Parathyroid adenoma (tissue), 2 donors: ENCODE measurements around the gene TACC2.
A peak's percentile ranks its signal among the peaks of the same experiment; 100 is the strongest.
"Not testable (repeated sequence)": the region's sequence is repeated elsewhere in the genome, so short reads cannot be mapped to it uniquely, and the experiment has no call there.

Source experiments
- H2AFZ ChIP-seq: fragments of 300-600 bp; sonication (generic); one replicate; pipeline ENCODE4 v1.7.0; 2017; ENCODE audit warnings: antibody characterized with exemption, mild to moderate bottlenecking
- H3K27ac ChIP-seq: fragments of 300-600 bp; sonication (generic); one replicate; pipeline ENCODE4 v1.7.0; 2017
- H3K27me3 ChIP-seq: fragments of 300-600 bp; sonication (generic); one replicate; pipeline ENCODE4 v1.7.0; 2017; ENCODE audit warnings: low read length; ENCODE audit not compliant: control insufficient read depth, insufficient read depth
- H3K36me3 ChIP-seq: fragments of 300-600 bp; sonication (generic); one replicate; pipeline ENCODE4 v1.7.0; 2017; ENCODE audit warnings: low read length; ENCODE audit not compliant: control insufficient read depth, insufficient read depth
- H3K4me1 ChIP-seq: fragments of 300-600 bp; sonication (generic); one replicate; pipeline ENCODE4 v1.7.0; 2017; ENCODE audit warnings: control low read depth
- H3K4me2 ChIP-seq: fragments of 300-600 bp; sonication (generic); one replicate; pipeline ENCODE4 v1.7.0; 2017; ENCODE audit warnings: low read length
- H3K4me3 ChIP-seq: fragments of 300-600 bp; sonication (generic); one replicate; pipeline ENCODE4 v1.7.0; 2017; ENCODE audit warnings: low read depth, low read length
- H3K79me2 ChIP-seq: fragments of 300-600 bp; sonication (generic); one replicate; pipeline ENCODE4 v1.7.0; 2017; ENCODE audit warnings: control low read depth
- H3K9ac ChIP-seq: fragments of 300-600 bp; sonication (generic); one replicate; pipeline ENCODE4 v1.7.0; 2017; ENCODE audit warnings: mild to moderate bottlenecking
- H3K9me3 ChIP-seq: fragments of 300-600 bp; sonication (generic); one replicate; pipeline ENCODE4 v1.7.0; 2017; ENCODE audit warnings: low read length; ENCODE audit not compliant: control insufficient read depth
- TF ChIP-seq, protein P1 (sequence below): fragments of 300-600 bp; sonication (generic); IDR thresholded peaks from one replicate; pipeline ENCODE4 v1.7.0; 2017; ENCODE audit warnings: antibody characterized with exemption, mild to moderate bottlenecking
- donor health status: primary hyperparathyroidism.

Gene TACC2

GRCh38 chr10:122102869-122103525 is 114.0 kb downstream of the TACC2 start:
- no peak overlapping the region for H3K9ac ChIP-seq
- H3K36me3 ChIP-seq = no peaks in the 10 kb centered on the region
- no peak overlapping the region for H2AFZ ChIP-seq
- H3K79me2 ChIP-seq = no peaks in the 10 kb centered on the region
- TF ChIP-seq, protein P1, sequence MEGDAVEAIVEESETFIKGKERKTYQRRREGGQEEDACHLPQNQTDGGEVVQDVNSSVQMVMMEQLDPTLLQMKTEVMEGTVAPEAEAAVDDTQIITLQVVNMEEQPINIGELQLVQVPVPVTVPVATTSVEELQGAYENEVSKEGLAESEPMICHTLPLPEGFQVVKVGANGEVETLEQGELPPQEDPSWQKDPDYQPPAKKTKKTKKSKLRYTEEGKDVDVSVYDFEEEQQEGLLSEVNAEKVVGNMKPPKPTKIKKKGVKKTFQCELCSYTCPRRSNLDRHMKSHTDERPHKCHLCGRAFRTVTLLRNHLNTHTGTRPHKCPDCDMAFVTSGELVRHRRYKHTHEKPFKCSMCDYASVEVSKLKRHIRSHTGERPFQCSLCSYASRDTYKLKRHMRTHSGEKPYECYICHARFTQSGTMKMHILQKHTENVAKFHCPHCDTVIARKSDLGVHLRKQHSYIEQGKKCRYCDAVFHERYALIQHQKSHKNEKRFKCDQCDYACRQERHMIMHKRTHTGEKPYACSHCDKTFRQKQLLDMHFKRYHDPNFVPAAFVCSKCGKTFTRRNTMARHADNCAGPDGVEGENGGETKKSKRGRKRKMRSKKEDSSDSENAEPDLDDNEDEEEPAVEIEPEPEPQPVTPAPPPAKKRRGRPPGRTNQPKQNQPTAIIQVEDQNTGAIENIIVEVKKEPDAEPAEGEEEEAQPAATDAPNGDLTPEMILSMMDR = no peak
- no peaks in the 10 kb centered on the region for H3K9me3 ChIP-seq
- no peak overlapping the region for H3K4me2 ChIP-seq
- H3K4me1 ChIP-seq = no peaks in the 10 kb centered on the region
- H3K27me3 ChIP-seq = no peaks in the 10 kb centered on the region
- H3K4me3 ChIP-seq = no peak overlapping the region
- no peak overlapping the region for H3K27ac ChIP-seq

DNA sequence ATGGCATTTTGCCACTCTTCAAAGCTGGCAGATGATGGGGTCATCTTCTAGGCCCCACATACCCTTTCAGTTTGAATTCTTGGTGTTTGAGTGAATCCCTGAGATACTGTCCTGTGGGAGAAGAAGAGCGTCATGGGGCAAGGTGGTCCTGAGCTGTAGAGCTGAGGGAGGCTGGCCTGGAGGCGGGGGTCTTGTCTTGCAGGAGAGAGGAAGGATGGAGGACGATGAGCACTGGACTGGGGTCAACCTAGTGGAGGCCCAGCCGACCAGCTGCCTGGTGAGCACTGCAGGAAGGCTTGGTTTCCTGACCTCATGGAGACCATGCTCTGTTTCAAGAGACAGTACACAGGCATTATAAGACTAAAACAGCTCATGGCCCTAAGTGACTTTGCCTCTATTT is 114.6 kb downstream of the TACC2 start:
- TF ChIP-seq, protein P1 = no peak
- no peaks in the 10 kb centered on the region for H3K79me2 ChIP-seq
- H3K4me3 ChIP-seq = no peak overlapping the region
- H3K9me3 ChIP-seq = no peaks in the 10 kb centered on the region
- H3K27ac ChIP-seq = no peak overlapping the region
- no peaks in the 10 kb centered on the region for H3K4me1 ChIP-seq
- H3K9ac ChIP-seq = no peak overlapping the region
- no peak overlapping the region for H2AFZ ChIP-seq
- H3K27me3 ChIP-seq = no peaks in the 10 kb centered on the region
- H3K36me3 ChIP-seq = no peaks in the 10 kb centered on the region
- H3K4me2 ChIP-seq = no peak overlapping the region

DNA sequence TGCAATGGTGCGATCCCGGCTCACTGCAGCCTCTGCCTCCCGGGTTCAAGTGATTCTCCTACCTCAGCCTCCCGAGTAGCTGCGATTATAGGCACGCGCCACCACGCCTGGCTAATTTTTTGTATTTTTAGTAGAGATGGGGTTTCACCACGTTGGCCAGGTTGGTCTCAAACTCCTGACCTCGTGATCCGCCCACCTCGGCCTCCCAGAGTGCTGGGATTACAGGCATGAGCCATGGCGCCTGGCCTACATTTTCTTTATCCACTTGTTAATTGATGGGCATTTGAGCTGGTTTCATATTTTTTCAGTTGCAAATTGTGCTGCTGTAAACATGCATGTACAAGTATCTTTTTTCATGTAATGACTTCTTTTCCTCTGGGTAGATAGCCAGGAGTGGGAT is 119.8 kb downstream of the TACC2 start:
- not testable (repeated sequence) for H3K4me2 ChIP-seq, H3K79me2 ChIP-seq, H3K27ac ChIP-seq, H3K9ac ChIP-seq, H3K4me3 ChIP-seq, H3K9me3 ChIP-seq, H3K27me3 ChIP-seq, H3K4me1 ChIP-seq, H2AFZ ChIP-seq, H3K36me3 ChIP-seq

DNA sequence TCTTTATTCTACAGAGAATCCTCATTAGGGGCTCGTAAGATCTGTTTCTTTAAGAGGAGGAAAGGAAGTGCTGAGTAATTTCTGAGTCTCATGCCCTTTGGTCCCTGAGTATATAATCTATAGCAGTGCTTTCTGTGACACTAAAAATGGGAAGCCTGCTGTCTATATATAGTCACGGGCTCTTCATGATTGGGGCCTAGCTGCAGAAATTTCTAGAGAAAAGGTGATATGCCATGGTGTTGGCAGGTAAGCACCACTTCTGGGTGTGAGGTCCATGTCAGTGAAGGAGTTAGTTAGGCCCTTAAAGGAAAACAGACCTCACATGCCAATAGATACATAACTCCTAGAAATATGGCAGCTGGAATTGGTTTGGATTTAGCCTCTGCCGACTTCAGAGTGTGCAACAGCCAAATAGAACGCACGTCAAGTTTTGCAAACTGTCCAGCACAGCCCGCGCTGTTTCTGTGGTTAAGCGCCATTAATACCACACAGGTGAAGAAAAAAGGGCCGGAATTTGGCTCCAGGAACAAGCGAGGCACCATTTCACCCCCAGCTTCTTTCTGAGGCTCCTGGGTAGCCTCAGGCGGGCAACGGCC is 123.2 kb downstream of the TACC2 start:
- H3K4me3 ChIP-seq = peak overlapping the region; percentile 32
- peaks cover 5% of the 10 kb centered on the region for H3K4me1 ChIP-seq
- TF ChIP-seq, protein P1 = no peak

GRCh38 chr10:122112625-122113160 is 123.7 kb downstream of the TACC2 start:
- H3K9ac ChIP-seq = peak overlapping the region; percentile 55
- peaks cover 5% of the 10 kb centered on the region for H3K4me1 ChIP-seq
- H3K9me3 ChIP-seq = no peaks in the 10 kb centered on the region
- H3K79me2 ChIP-seq = peaks cover 11% of the 10 kb centered on the region
- peak overlapping the region; percentile 89 for H3K27ac ChIP-seq
- peak overlapping the region; percentile 63 for H3K4me2 ChIP-seq
- no peaks in the 10 kb centered on the region for H3K36me3 ChIP-seq
- H3K4me3 ChIP-seq = peak overlapping the region; percentile 87
- H2AFZ ChIP-seq = peak overlapping the region; percentile 96
- H3K27me3 ChIP-seq = no peaks in the 10 kb centered on the region
- TF ChIP-seq, protein P1 = peak; percentile 60

More for the DNA sequence above, 123.2 kb downstream of the TACC2 start:
- H3K9ac ChIP-seq = no peak overlapping the region
- H3K9me3 ChIP-seq = no peaks in the 10 kb centered on the region
- peaks cover 11% of the 10 kb centered on the region for H3K79me2 ChIP-seq
- H2AFZ ChIP-seq = peak overlapping the region; percentile 96
- H3K27me3 ChIP-seq = no peaks in the 10 kb centered on the region
- peak overlapping the region; percentile 89 for H3K27ac ChIP-seq
- H3K36me3 ChIP-seq = no peaks in the 10 kb centered on the region
- peak overlapping the region; percentile 36 for H3K4me2 ChIP-seq
